ENCODE results near the gene GRK6. TPM values are rescaled to one million over a fixed set of nuclear protein-coding genes. Genes with fewer than 3 reads are reported as not detected.

GRK6 gene
- total RNA-seq, 4 donors from 2014 or later = 16.1 to 45.5 (median 27.2) TPM

- peak; percentile 61 for ATAC-seq (ENCODE audit: low FRiP score)
- TF ChIP-seq CTCF (IDR thresholded peaks at IDR 0.05) = no peak
- no peak for DNase-seq (ENCODE audit: low spot score)
Measured at GRCh38 chr5:177473443-177474001, 47.0 kb downstream of the GRK6 start, which contains the start of gene DBN1. Gene DBN1 (minus strand): TSS chr5:177473634. CDS start chr5:177473521, 113 bp downstream.

- DNase-seq (ENCODE audit: low spot score) = no peak
- TF ChIP-seq CTCF (IDR thresholded peaks at IDR 0.05) = no peak
- ATAC-seq (ENCODE audit: low FRiP score) = no peak
Measured at GRCh38 chr5:177474002-177474476, 47.6 kb downstream of the GRK6 start.

- ATAC-seq (ENCODE audit: low FRiP score) (no peak), DNase-seq (ENCODE audit: low spot score) (no peak)
- no peak for TF ChIP-seq CTCF (IDR thresholded peaks at IDR 0.05)
Measured at GRCh38 chr5:177474846-177475562, 48.5 kb downstream of the GRK6 start.

DNA sequence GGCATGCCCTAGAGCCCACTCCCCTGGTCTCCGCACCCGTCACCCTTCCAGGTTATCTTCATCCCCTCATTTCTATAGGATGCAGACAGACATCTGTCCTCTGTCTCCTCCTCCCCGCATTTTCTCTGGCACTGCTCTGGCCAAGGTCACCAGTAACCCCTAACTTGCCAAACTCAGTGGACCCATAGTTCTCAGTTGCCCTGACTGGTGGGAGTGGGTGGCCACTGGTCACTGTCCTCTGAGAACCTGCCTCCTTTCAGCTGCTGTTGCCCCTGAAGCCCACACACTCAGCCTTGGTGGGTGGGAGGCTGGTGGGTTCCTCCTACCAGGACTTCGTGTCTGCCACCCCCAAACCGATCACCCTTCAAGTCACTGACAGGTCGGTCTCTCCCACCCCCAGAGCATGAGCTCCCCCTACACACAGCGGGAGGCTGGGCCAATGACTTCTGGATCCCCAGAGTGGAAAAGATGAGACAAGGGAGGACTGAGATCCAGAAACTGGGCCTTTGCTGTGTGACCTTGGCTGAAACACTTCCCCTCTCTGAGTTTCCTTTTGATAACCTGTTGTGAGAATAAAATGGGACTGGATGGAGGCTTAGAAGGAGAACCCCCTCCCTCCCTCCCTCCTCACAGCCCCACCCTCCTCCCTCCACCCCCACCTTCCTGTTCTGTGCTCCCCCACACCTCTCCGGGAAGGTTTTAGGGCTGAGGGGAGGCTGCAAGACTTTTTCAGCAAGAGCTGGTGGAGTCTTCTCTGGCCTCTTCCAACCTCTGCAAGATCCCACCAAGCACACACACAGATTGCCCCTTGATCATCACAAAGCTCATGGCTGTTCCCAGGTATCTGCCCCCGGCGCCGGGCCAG, 49.3 kb downstream of the GRK6 start:
- no peak for DNase-seq (ENCODE audit: low spot score)
- ATAC-seq (ENCODE audit: low FRiP score) = no peak
- TF ChIP-seq CTCF (IDR thresholded peaks at IDR 0.05) = no peak

DNA sequence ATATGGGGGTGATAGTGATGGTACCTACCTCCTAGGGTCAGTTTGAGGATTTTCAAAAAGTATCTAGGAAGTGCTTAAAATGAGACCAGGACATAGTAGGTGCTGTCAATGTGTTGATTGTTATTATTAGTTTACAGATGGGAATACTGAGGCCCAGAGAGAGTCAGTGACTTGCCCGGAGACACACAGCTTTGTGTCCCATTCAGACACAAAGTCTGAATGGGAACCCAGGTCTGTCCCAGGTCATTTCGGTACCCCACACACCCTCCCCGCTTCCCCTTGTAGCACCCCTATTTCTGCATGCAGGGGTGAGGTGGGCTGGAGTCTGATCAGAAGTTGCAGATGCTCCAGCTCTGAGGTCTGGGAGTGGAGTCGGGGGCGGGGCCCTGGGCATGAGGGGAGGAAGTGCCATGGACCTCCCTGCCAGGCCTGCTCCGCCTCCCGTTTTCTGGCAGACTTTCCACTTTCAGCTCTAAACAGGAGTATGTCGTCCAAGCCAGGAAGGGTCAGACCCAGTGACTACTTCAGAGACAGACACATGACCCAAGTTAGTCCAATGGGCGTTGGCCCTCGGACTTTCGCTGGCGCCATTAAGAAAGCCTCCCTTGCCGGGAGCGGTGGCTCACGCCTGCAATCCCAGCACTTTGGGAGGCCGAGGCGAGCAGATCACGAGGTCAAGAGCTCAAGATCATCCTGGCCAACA, 50.2 kb downstream of the GRK6 start:
- no peak for TF ChIP-seq CTCF (IDR thresholded peaks at IDR 0.05)
- DNase-seq (ENCODE audit: low spot score) (no peak), ATAC-seq (ENCODE audit: low FRiP score) (no peak)

DNA sequence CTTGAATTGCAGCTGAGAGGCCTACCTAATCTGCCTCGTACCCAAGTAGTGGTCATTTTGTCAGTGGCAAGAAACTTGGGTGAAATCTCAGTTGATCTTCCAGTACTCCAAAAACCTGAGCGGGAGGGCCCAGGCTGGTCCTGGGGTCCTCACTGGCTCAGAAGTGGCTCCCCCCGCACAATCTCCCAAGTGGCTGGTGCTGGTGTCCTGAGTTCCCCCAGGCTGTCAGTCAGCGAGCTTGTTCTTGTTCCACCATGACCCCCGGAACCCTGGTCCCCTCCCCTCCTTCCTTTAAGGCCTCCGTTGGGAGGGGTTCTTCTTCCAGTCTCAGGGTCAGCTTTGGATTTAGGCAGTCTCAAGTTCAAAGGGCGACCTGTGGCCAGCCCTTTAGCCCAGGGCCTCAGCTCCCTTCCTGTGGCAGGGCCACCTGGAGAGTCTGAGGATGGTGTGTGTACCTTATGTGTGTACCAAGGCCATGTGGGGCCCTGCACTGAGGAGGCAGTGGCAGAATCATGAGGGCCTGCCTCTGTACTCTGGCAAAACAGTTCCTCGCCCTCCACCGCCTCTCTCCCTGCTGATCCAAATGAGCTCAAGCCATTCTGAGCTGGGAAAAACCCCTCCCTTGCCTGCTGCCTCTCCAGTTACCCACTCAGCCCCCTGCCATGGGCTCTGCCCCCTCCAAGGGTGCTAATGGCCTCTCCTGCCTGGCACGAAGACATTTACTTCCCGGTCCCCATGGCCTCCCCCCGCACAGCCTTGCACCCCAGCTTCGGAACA, 51.4 kb downstream of the GRK6 start:
- DNase-seq (ENCODE audit: low spot score) = no peak
- no peak for ATAC-seq (ENCODE audit: low FRiP score)
- no peak for TF ChIP-seq CTCF (IDR thresholded peaks at IDR 0.05)

Measured in omental fat pad (tissue), 4 donors.